ENCODE results near the gene NRIP2. TPM values are rescaled to one million over a fixed set of nuclear protein-coding genes. Genes with fewer than 3 reads are reported as not detected.
A peak's percentile ranks its signal among the peaks of the same experiment; 100 is the strongest.

The NRIP2 gene
- total RNA-seq, 2 experiments from 2014 or later: not detected

DNA sequence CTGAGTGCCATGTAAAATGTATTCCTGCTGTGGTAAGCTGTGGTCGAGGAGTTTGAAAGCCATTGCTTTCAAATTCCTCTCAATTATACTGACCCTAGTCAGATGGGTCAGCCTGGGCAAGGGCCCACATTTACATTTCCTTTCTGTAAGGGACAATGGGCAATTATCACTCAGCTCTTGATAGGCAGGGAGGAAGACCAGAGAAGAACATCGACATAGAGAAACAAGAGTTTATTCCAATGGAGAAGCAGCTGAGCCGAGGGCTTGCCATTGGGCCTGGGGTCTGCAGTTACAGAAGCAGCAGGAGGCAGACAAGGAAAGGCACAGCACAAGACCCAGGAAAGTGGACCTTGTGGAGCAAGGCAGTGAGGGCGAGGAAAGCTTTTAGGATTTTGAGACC lies 9.7 kb downstream of the NRIP2 start:
- DNase-seq: no peak
- CTCF ChIA-PET: interaction anchor here (1.2 kb wide), 1 partner anchor 142 kb away, joined by 3 read pairs; no protein-coding TSS in a partner anchor
- Mint-ChIP-seq H3K4me3 (no peak overlapping the region), H3K36me3 (ENCODE audit: low read depth) (peaks cover 36% of the 10 kb centered on the region), H3K27ac (no peak overlapping the region), H3K9me3 (ENCODE audit: low read depth) (no peaks in the 10 kb centered on the region), H3K27me3 (no peaks in the 10 kb centered on the region), H3K4me1 (no peaks in the 10 kb centered on the region)
- POLR2A ChIA-PET: no interaction called here
- intact Hi-C loops (cut with DNase I, micrococcal nuclease): no loop called here
- no peak for ATAC-seq

GRCh38 chr12:2824541-2824940 lies 10.3 kb downstream of the NRIP2 start:
- ATAC-seq: no peak
- H3K9me3 Mint-ChIP-seq (ENCODE audit: low read depth): no peaks in the 10 kb centered on the region
- DNase-seq: no peak
- H3K4me3 Mint-ChIP-seq: no peak overlapping the region
- H3K27me3 Mint-ChIP-seq: no peaks in the 10 kb centered on the region
- H3K4me1 Mint-ChIP-seq: no peaks in the 10 kb centered on the region
- ChIA-PET POLR2A (no interaction called here), CTCF (interaction anchor here (1.2 kb wide), 1 partner anchor 141 kb away, joined by 3 read pairs; no protein-coding TSS in a partner anchor)
- intact Hi-C loops (cut with DNase I, micrococcal nuclease): no loop called here
- no peak overlapping the region for H3K27ac Mint-ChIP-seq
- peaks cover 38% of the 10 kb centered on the region for H3K36me3 Mint-ChIP-seq (ENCODE audit: low read depth)

GRCh38 chr12:2823483-2823882 lies 11.4 kb downstream of the NRIP2 start:
- H3K27me3 Mint-ChIP-seq: no peaks in the 10 kb centered on the region
- peaks cover 38% of the 10 kb centered on the region for H3K36me3 Mint-ChIP-seq (ENCODE audit: low read depth)
- DNase-seq (no peak), ATAC-seq (no peak)
- H3K4me1 Mint-ChIP-seq: no peaks in the 10 kb centered on the region
- no peak overlapping the region for H3K27ac Mint-ChIP-seq
- H3K4me3 Mint-ChIP-seq: no peak overlapping the region
- H3K9me3 Mint-ChIP-seq (ENCODE audit: low read depth): no peaks in the 10 kb centered on the region
- ChIA-PET POLR2A (no interaction called here), CTCF (no interaction called here)
- intact Hi-C loops (cut with DNase I, micrococcal nuclease): no loop called here

GRCh38 chr12:2820432-2820831 lies 14.4 kb downstream of the NRIP2 start:
- no peak for DNase-seq
- no peak for ATAC-seq
- H3K36me3 Mint-ChIP-seq (ENCODE audit: low read depth): peaks cover 46% of the 10 kb centered on the region
- CTCF ChIA-PET: no interaction called here
- no peaks in the 10 kb centered on the region for H3K27me3 Mint-ChIP-seq
- peaks cover 3% of the 10 kb centered on the region for H3K4me1 Mint-ChIP-seq
- intact Hi-C loops (cut with DNase I, micrococcal nuclease): no loop called here
- no peak overlapping the region for H3K4me3 Mint-ChIP-seq
- no peaks in the 10 kb centered on the region for H3K9me3 Mint-ChIP-seq (ENCODE audit: low read depth)
- H3K27ac Mint-ChIP-seq: peak overlapping the region; percentile 4
- POLR2A ChIA-PET: no interaction called here

DNA sequence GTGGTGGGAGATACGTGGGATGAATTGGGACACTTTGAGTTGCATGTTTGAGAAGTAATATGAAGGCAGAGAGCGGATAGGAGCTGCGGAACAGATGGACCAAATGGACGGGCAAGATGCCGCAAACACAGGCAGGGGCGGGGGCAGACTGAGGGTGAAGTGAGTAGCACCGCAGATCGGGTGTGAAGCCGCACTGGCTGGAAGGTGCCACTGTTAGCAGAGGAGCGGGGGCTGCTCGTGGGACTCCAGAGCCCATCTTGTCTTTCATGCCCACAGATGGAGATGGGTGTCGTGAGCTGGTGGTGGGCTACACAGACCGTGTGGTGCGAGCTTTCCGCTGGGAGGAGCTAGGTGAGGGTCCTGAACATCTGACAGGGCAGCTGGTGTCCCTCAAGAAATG lies 15.0 kb downstream of the NRIP2 start:
- Mint-ChIP-seq H3K4me1 (peaks cover 8% of the 10 kb centered on the region), H3K36me3 (ENCODE audit: low read depth) (peaks cover 47% of the 10 kb centered on the region), H3K9me3 (ENCODE audit: low read depth) (no peaks in the 10 kb centered on the region), H3K4me3 (no peak overlapping the region), H3K27me3 (no peaks in the 10 kb centered on the region), H3K27ac (no peak overlapping the region)
- ChIA-PET POLR2A (interaction anchor here (0.8 kb wide), 1 partner anchor 67 kb away, joined by 4 read pairs; no protein-coding TSS in a partner anchor), CTCF (interaction anchor here (0.7 kb wide), 1 partner anchor 16 kb away, joined by 3 read pairs; no protein-coding TSS in a partner anchor)
- intact Hi-C loops (cut with DNase I, micrococcal nuclease): no loop called here
- ATAC-seq (no peak), DNase-seq (no peak)

DNA sequence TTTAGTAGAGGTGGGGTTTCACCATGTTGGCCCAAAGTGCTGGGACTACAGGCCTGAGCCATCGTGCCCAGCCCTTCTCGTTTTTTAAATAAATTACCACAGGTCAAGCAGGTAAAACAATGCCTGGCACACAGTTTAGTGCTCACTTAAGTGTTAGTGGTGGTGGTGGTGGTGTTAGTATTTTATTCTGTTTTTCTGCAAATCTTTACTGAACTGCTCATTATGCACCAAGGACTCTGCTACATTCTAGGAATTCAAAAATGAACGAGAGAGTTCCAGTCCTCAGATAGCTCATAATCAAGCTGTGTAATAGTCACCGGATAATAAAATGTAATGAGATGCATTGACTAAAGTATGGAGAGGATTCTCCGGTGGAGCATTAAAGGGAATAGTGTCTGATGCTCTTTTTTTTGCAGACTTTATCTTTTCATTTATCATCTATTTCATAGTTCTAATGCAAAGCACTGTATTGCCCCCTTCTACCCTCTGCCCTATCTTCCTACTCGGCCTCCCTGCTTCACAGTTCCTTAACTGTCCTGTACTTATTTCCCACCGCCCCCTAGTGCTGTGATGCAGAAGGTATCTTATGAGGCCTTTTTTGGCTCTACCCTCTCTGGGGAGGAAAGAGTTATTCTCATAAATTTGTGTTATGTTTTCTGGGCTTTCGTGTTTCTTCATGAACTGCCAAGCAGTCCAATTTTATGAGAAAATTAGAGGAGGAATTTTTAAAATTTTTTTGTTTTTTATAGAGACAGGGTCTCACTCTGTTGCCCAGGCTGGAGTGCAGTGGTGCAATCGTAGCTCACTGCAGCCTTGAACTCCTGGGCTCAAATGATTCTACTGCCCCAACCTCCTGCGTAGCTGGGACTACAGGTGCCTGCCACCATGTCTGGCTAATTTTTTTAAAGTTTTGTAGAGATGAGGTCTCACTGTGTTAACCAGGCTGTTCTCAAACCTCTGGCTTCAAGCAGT lies 21.3 kb downstream of the NRIP2 start:
- H3K4me3 Mint-ChIP-seq: peak overlapping the region; percentile 92
- ATAC-seq: peak; percentile 36
- ChIA-PET CTCF (interaction anchor here (0.6 to 1.6 kb wide), 7 partner anchors 30 to 807 kb away, joined by 3 to 5 read pairs (median 3); no protein-coding TSS in a partner anchor), POLR2A (interaction anchor here (0.7 to 1.2 kb wide), 3 partner anchors 13 to 39 kb away, joined by 3 to 7 read pairs (median 4); no protein-coding TSS in a partner anchor)
- peak overlapping the region; percentile 98 for H3K27ac Mint-ChIP-seq
- H3K9me3 Mint-ChIP-seq (ENCODE audit: low read depth): no peaks in the 10 kb centered on the region
- DNase-seq: peak; percentile 77
- intact Hi-C loops (cut with DNase I, micrococcal nuclease): loop anchor here (1.0 to 5.0 kb wide), 8 partner anchors 55 to 1016 kb away; partner anchors contain the start of gene CRACR2A (in 1 of the 2)
- peaks cover 26% of the 10 kb centered on the region for H3K4me1 Mint-ChIP-seq
- peaks cover 19% of the 10 kb centered on the region for H3K36me3 Mint-ChIP-seq (ENCODE audit: low read depth)
- no peaks in the 10 kb centered on the region for H3K27me3 Mint-ChIP-seq

- H3K27ac Mint-ChIP-seq: peak within 1 kb of the TSS; percentile 98
- intact Hi-C loops (cut with DNase I, micrococcal nuclease): loop anchor here (1.0 to 5.0 kb wide), 12 partner anchors 17 to 1015 kb away; partner anchors contain the start of genes FOXM1 (in 2 of the 2), RHNO1 (in 2 of the 2), TULP3 (in 2 of the 2) and CRACR2A (in 1 of the 2)
- peak; percentile 96 for ATAC-seq
- peaks cover 26% of the 10 kb centered on the region for H3K4me1 Mint-ChIP-seq
- peak within 1 kb of the TSS; percentile 92 for H3K4me3 Mint-ChIP-seq
- H3K36me3 Mint-ChIP-seq (ENCODE audit: low read depth): peaks cover 17% of the 10 kb centered on the region
- ChIA-PET CTCF (interaction anchor here (0.6 to 0.9 kb wide), 4 partner anchors 77 to 806 kb away, joined by 3 to 4 read pairs (median 4); no protein-coding TSS in a partner anchor), POLR2A (interaction anchor here (0.7 kb wide), 1 partner anchor 14 kb away, joined by 4 read pairs; no protein-coding TSS in a partner anchor)
- peak; percentile 98 for DNase-seq
- no peaks in the 10 kb centered on the region for H3K9me3 Mint-ChIP-seq (ENCODE audit: low read depth)
- no peaks in the 10 kb centered on the region for H3K27me3 Mint-ChIP-seq
These were observed 22.3 kb downstream of the NRIP2 start, which contains the start of gene ITFG2 for GRCh38 chr12:2812290-2813213. TSS of gene ITFG2 (plus strand) at chr12:2812668. CDS start at chr12:2812761, 93 bp downstream.

GRCh38 chr12:2811801-2812200 lies 23.0 kb downstream of the NRIP2 start:
- Mint-ChIP-seq H3K4me1 (peaks cover 26% of the 10 kb centered on the region), H3K27me3 (no peaks in the 10 kb centered on the region), H3K9me3 (ENCODE audit: low read depth) (no peaks in the 10 kb centered on the region), H3K27ac (peak overlapping the region; percentile 56), H3K4me3 (peak overlapping the region; percentile 92), H3K36me3 (ENCODE audit: low read depth) (peaks cover 18% of the 10 kb centered on the region)
- no peak for ATAC-seq
- CTCF ChIA-PET: interaction anchor here (0.7 kb wide), 1 partner anchor 348 kb away, joined by 4 read pairs; no protein-coding TSS in a partner anchor
- intact Hi-C loops (cut with DNase I, micrococcal nuclease): loop anchor here (1.0 to 5.0 kb wide), 9 partner anchors 16 to 1014 kb away; partner anchors contain the start of genes FOXM1 (in 2 of the 2), RHNO1 (in 2 of the 2), TULP3 (in 2 of the 2) and CRACR2A (in 1 of the 2)
- POLR2A ChIA-PET: interaction anchor here (0.7 kb wide), 1 partner anchor 43 kb away, joined by 5 read pairs; no protein-coding TSS in a partner anchor
- no peak for DNase-seq

- DNase-seq: no peak
- no peak overlapping the region for H3K27ac Mint-ChIP-seq
- CTCF ChIA-PET: no interaction called here
- intact Hi-C loops (cut with DNase I, micrococcal nuclease): no loop called here
- POLR2A ChIA-PET: no interaction called here
- H3K4me3 Mint-ChIP-seq: no peak overlapping the region
- peaks cover 45% of the 10 kb centered on the region for H3K36me3 Mint-ChIP-seq (ENCODE audit: low read depth)
- peaks cover 6% of the 10 kb centered on the region for H3K4me1 Mint-ChIP-seq
- H3K9me3 Mint-ChIP-seq (ENCODE audit: low read depth): no peaks in the 10 kb centered on the region
- H3K27me3 Mint-ChIP-seq: no peaks in the 10 kb centered on the region
- ATAC-seq: no peak
These were observed 28.1 kb downstream of the NRIP2 start for GRCh38 chr12:2806700-2807099.

DNA sequence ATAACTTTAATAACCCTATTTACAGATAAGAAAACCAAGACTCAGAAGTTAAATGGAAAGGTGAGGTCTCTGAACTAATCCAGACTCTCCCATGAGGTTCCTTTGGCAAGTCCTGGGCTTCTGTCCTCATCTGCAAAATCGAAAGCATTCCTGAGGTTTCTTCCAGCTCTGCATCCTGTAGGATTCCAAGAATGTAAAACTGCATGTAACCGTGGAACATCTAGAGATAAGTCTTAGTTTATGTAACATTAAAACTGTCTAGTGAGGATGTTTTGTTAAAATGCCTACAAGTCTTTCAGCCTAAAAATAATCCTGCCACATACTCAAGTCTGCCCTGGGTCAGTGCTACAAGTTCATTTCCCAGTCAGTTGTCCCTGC lies 29.7 kb downstream of the NRIP2 start:
- H3K27me3 Mint-ChIP-seq: no peaks in the 10 kb centered on the region
- H3K9me3 Mint-ChIP-seq (ENCODE audit: low read depth): no peaks in the 10 kb centered on the region
- POLR2A ChIA-PET: no interaction called here
- DNase-seq: no peak
- H3K4me1 Mint-ChIP-seq: peaks cover 3% of the 10 kb centered on the region
- intact Hi-C loops (cut with DNase I, micrococcal nuclease): no loop called here
- no peak for ATAC-seq
- H3K36me3 Mint-ChIP-seq (ENCODE audit: low read depth): peaks cover 57% of the 10 kb centered on the region
- no peak overlapping the region for H3K4me3 Mint-ChIP-seq
- CTCF ChIA-PET: no interaction called here
- H3K27ac Mint-ChIP-seq: peak overlapping the region; percentile 49
